PC-9 (cell line): ENCODE results near the gene SYT2. TPM values are rescaled to one million over a fixed set of nuclear protein-coding genes. Genes with fewer than 3 reads are reported as not detected.

Experiments
- BruUV-seq: library from RNA; stranded (reverse); fragments of 400-500 nt; replicated peaks from 2 replicates; lab custom pipeline; 2021; lab: Mats Ljungman, UMichigan
- CTCF ChIA-PET: fragments of 300-600 bp; sonication (Branson Sonifier 250); formaldehyde crosslinking; loops from one replicate; lab custom pipeline; 2022; ENCODE audit warnings: antibody characterized with exemption; lab: Charles Lee
- POLR2A ChIA-PET: fragments of 300-600 bp; sonication (Branson Sonifier 250); formaldehyde crosslinking; loops from one replicate; lab custom pipeline; 2022; ENCODE audit warnings: antibody characterized with exemption; ENCODE audit not compliant: unreplicated experiment; lab: Charles Lee
- DNase-seq, 2 experiments: peaks; one replicate each; pipeline versions ENCODE4 v3.0.0 to v3.0.0-alpha.2; 2015 to 2022; ENCODE audit warnings: mixed read lengths in 1 of 2
- H2AFZ ChIP-seq: fragments of 200-600 bp; sonication (generic); 2 replicates; pipeline ENCODE4 v1.8.1; 2017; ENCODE audit warnings: antibody characterized with exemption
- H3F3A ChIP-seq: fragments of 200-600 bp; sonication (generic); 2 replicates; pipeline ENCODE4 v1.8.1; 2017; ENCODE audit warnings: antibody characterized with exemption, mild to moderate bottlenecking, low read depth; ENCODE audit not compliant: insufficient read depth
- H3K27ac ChIP-seq: fragments of 200-600 bp; sonication (generic); 2 replicates; pipeline ENCODE4 v1.6.1; 2016; ENCODE audit warnings: mixed run types
- H3K27me3 ChIP-seq: fragments of 200-600 bp; sonication (generic); 2 replicates; pipeline ENCODE4 v1.6.1; 2016; ENCODE audit warnings: low read depth, mixed run types; ENCODE audit not compliant: insufficient read depth
- H3K36me3 ChIP-seq: fragments of 200-600 bp; sonication (generic); 2 replicates; pipeline ENCODE4 v1.6.1; 2016; ENCODE audit warnings: low read depth, mixed run types
- H3K4me1 ChIP-seq: fragments of 200-600 bp; sonication (generic); replicated peaks from 2 replicates; pipeline ENCODE4 v1.6.1; 2016; ENCODE audit warnings: mixed run types; ENCODE audit not compliant: insufficient read depth
- H3K4me2 ChIP-seq: fragments of 200-600 bp; sonication (generic); 2 replicates; pipeline ENCODE4 v1.6.1; 2017; ENCODE audit warnings: mixed run types
- H3K4me3 ChIP-seq: fragments of 200-600 bp; sonication (generic); 2 replicates; pipeline ENCODE4 v1.6.1; 2016; ENCODE audit warnings: mixed run types
- H3K79me2 ChIP-seq: fragments of 200-600 bp; sonication (generic); 2 replicates; pipeline ENCODE4 v1.6.1; 2017; ENCODE audit warnings: low read depth, mixed run types
- H3K9me2 ChIP-seq: fragments of 200-600 bp; sonication (generic); 2 replicates; pipeline ENCODE4 v1.8.1; 2017; ENCODE audit warnings: mild to moderate bottlenecking; ENCODE audit not compliant: insufficient read depth
- H3K9me3 ChIP-seq: fragments of 200-600 bp; sonication (generic); 2 replicates; pipeline ENCODE4 v1.8.1; 2016; ENCODE audit warnings: low read depth; ENCODE audit not compliant: insufficient read depth
- H4K20me1 ChIP-seq: fragments of 200-600 bp; sonication (generic); 2 replicates; pipeline ENCODE4 v1.8.1; 2017; ENCODE audit not compliant: insufficient read depth
- EZH2 ChIP-seq: fragments of 200-600 bp; sonication (generic); IDR thresholded peaks from 2 replicates; pipeline ENCODE4 v1.8.0; 2017; ENCODE audit warnings: antibody characterized with exemption, low read depth
- intact Hi-C: fragments of 100-400 bp; cut with micrococcal nuclease; formaldehyde crosslinking; loops from one replicate; pipeline ENCODE4 v1.10.0; 2022; ENCODE audit not compliant: unreplicated experiment
- total RNA-seq: library from RNA; stranded (reverse); gene quantifications from 2 replicates; pipeline ENCODE4 v1.2.3, GENCODE V29; 2021
- TF ChIP-seq, protein P1 (sequence below): fragments of 200-600 bp; sonication (generic); conservative IDR thresholded peaks from 2 replicates; pipeline ENCODE4 v1.6.1; 2017; ENCODE audit warnings: mixed run types, antibody characterized with exemption, mild to moderate bottlenecking, moderate library complexity

Gene SYT2
- total RNA-seq, 1 experiment from 2014 or later: 0.07 TPM

GRCh38 chr1:202683029-202683428, 27.2 kb downstream of the SYT2 start:
- POLR2A ChIA-PET: no interaction called here

DNA sequence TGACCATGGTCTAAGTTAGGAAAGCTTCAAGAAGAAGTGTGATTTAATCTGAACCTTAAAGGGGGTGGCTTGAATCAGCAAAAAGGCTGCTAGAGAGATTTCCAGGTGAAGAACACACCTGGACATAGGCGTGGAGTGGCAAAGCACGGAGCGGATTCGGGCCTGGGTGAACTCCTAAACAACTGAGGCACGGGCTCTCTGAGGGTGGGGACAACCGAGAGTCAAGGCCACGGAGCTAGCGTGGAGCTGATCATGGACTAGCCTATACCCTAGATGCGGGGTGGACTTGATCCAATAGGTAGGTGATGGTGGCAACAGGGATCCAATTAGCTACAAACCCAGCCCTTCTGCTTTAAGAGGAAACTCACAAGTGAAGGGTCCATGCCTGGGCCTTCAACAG, 27.8 kb downstream of the SYT2 start:
- intact Hi-C loops: no loop called here

More at GRCh38 chr1:202683029-202683428, 27.2 kb downstream of the SYT2 start:
- no peaks in the 10 kb centered on the region for H3F3A ChIP-seq
- peaks cover 96% of the 10 kb centered on the region for H3K27me3 ChIP-seq
- H4K20me1 ChIP-seq: no peaks in the 10 kb centered on the region
- H3K9me2 ChIP-seq: no peaks in the 10 kb centered on the region
- H3K4me2 ChIP-seq: no peak overlapping the region
- H3K36me3 ChIP-seq: no peaks in the 10 kb centered on the region
- no TSS peak for BruUV-seq
- TF ChIP-seq, protein P1, sequence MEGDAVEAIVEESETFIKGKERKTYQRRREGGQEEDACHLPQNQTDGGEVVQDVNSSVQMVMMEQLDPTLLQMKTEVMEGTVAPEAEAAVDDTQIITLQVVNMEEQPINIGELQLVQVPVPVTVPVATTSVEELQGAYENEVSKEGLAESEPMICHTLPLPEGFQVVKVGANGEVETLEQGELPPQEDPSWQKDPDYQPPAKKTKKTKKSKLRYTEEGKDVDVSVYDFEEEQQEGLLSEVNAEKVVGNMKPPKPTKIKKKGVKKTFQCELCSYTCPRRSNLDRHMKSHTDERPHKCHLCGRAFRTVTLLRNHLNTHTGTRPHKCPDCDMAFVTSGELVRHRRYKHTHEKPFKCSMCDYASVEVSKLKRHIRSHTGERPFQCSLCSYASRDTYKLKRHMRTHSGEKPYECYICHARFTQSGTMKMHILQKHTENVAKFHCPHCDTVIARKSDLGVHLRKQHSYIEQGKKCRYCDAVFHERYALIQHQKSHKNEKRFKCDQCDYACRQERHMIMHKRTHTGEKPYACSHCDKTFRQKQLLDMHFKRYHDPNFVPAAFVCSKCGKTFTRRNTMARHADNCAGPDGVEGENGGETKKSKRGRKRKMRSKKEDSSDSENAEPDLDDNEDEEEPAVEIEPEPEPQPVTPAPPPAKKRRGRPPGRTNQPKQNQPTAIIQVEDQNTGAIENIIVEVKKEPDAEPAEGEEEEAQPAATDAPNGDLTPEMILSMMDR: no peak
- no peak for TF ChIP-seq EZH2
- no peaks in the 10 kb centered on the region for H3K4me1 ChIP-seq
- no peak for DNase-seq
- H3K9me3 ChIP-seq: no peaks in the 10 kb centered on the region
- H3K27ac ChIP-seq: no peak overlapping the region
- no peaks in the 10 kb centered on the region for H3K79me2 ChIP-seq
- no peak overlapping the region for H3K4me3 ChIP-seq
- no peak overlapping the region for H2AFZ ChIP-seq
- intact Hi-C loops: no loop called here
- CTCF ChIA-PET: no interaction called here

GRCh38 chr1:202681736-202682420, 28.4 kb downstream of the SYT2 start:
- H4K20me1 ChIP-seq: no peaks in the 10 kb centered on the region
- no TSS peak for BruUV-seq
- TF ChIP-seq EZH2: no peak
- TF ChIP-seq, protein P1: no peak

More for the DNA sequence above, 27.8 kb downstream of the SYT2 start:
- no peak for DNase-seq
- Histone ChIP-seq H3K9me2 (no peaks in the 10 kb centered on the region), H3K27me3 (peaks cover 96% of the 10 kb centered on the region), H3K4me2 (no peak overlapping the region), H3K4me1 (no peaks in the 10 kb centered on the region), H2AFZ (no peak overlapping the region), H3K9me3 (no peaks in the 10 kb centered on the region), H3K27ac (no peak overlapping the region), H3K79me2 (no peaks in the 10 kb centered on the region), H3K36me3 (no peaks in the 10 kb centered on the region), H3K4me3 (no peak overlapping the region), H3F3A (no peaks in the 10 kb centered on the region), H4K20me1 (no peaks in the 10 kb centered on the region)
- CTCF ChIA-PET: no interaction called here
- TF ChIP-seq, protein P1: no peak
- no peak for TF ChIP-seq EZH2
- no TSS peak for BruUV-seq
- POLR2A ChIA-PET: no interaction called here

More at GRCh38 chr1:202681736-202682420, 28.4 kb downstream of the SYT2 start:
- H3K36me3 ChIP-seq: no peaks in the 10 kb centered on the region
- H3F3A ChIP-seq: no peaks in the 10 kb centered on the region
- no peaks in the 10 kb centered on the region for H3K4me1 ChIP-seq
- H3K9me2 ChIP-seq: no peaks in the 10 kb centered on the region
- no peak for DNase-seq
- H3K27ac ChIP-seq: no peak overlapping the region
- H3K27me3 ChIP-seq: peaks cover 96% of the 10 kb centered on the region
- H3K4me3 ChIP-seq: no peak overlapping the region
- H3K4me2 ChIP-seq: no peak overlapping the region
- H2AFZ ChIP-seq: no peak overlapping the region
- H3K79me2 ChIP-seq: no peaks in the 10 kb centered on the region
- H3K9me3 ChIP-seq: no peaks in the 10 kb centered on the region
- POLR2A ChIA-PET: interaction anchor here (0.6 kb wide), 1 partner anchor 361 kb away, joined by 7 read pairs; no protein-coding TSS in a partner anchor
- CTCF ChIA-PET: no interaction called here
- intact Hi-C loops: no loop called here
